CD14-positive monocyte (primary cell): ENCODE results near the gene SPAM1. TPM values are rescaled to one million over a fixed set of nuclear protein-coding genes. Genes with fewer than 3 reads are reported as not detected.

Experiments used
- DNase-seq, 3 donors: peaks; one replicate each; pipeline ENCODE4 v3.0.0-alpha.2; 2011 to 2022
- H2AFZ ChIP-seq: 2 replicates; pipeline ENCODE4 v1.6.0; 2012; ENCODE audit warnings: mild to moderate bottlenecking, low read depth, low read length, inconsistent platforms; ENCODE audit not compliant: insufficient read depth, poor library complexity, severe bottlenecking
- H3K27ac ChIP-seq, 2 donors: 1 replicate in 1 of 2; 2 replicates in 1 of 2; pipeline ENCODE4 v1.5.1; 2012 to 2013; ENCODE audit warnings: low read length in 2 of 2, control low read depth in 1 of 2, inconsistent platforms in 1 of 2, low read depth in 1 of 2, mild to moderate bottlenecking in 1 of 2
- H3K27me3 ChIP-seq, 2 donors: one replicate each; pipeline versions ENCODE4 v1.6.0 to v1.6.1; 2011 to 2013; ENCODE audit warnings: low read length in 2 of 2; ENCODE audit not compliant: control insufficient read depth in 2 of 2, insufficient read depth in 2 of 2
- H3K36me3 ChIP-seq, 2 donors: replicated peaks in 1 of 2; 1 replicate in 1 of 2; 2 replicates in 1 of 2; pipeline versions ENCODE4 v1.5.1 to v1.6.1; 2012 to 2013; ENCODE audit warnings: low read length in 2 of 2, control low read depth in 1 of 2, inconsistent platforms in 1 of 2, mild to moderate bottlenecking in 1 of 2; ENCODE audit not compliant: insufficient read depth in 2 of 2, control insufficient read depth in 1 of 2
- H3K4me1 ChIP-seq, 2 donors: 1 replicate in 1 of 2; 2 replicates in 1 of 2; pipeline versions ENCODE4 v1.5.1 to v1.6.1; 2012 to 2013; ENCODE audit warnings: low read length in 2 of 2, control low read depth in 1 of 2, inconsistent platforms in 1 of 2, mild to moderate bottlenecking in 1 of 2, moderate library complexity in 1 of 2; ENCODE audit not compliant: insufficient read depth in 2 of 2, control insufficient read depth in 1 of 2
- H3K4me2 ChIP-seq: replicated peaks from 2 replicates; pipeline ENCODE3; 2012; ENCODE audit warnings: low read length, moderate library complexity, mild to moderate bottlenecking; ENCODE audit not compliant: poor library complexity, severe bottlenecking; ENCODE audit errors: extremely low read depth
- H3K4me3 ChIP-seq, 3 experiments: fragments of 200-600 bp in 1 of 3; sonication (generic) in 1 of 3; replicated peaks in 1 of 3; 1 replicate in 2 of 3; 2 replicates in 1 of 3; pipeline ENCODE4 v1.5.1; 2011 to 2013; ENCODE audit warnings: low read length in 3 of 3, mild to moderate bottlenecking in 3 of 3, control low read depth in 2 of 3, low read depth in 2 of 3, inconsistent platforms in 1 of 3, moderate library complexity in 1 of 3
- H3K79me2 ChIP-seq: 2 replicates; pipeline ENCODE4 v1.6.0; 2012; ENCODE audit warnings: mild to moderate bottlenecking, control low read depth, inconsistent platforms, low read length, moderate library complexity; ENCODE audit not compliant: insufficient read depth
- H3K9ac ChIP-seq: 2 replicates; pipeline ENCODE4 v1.6.0; 2017; ENCODE audit warnings: low read length, mild to moderate bottlenecking; ENCODE audit not compliant: insufficient read depth, poor library complexity, severe bottlenecking
- H3K9me3 ChIP-seq, 2 donors: replicated peaks in 1 of 2; 1 replicate in 1 of 2; 2 replicates in 1 of 2; pipeline versions ENCODE4 v1.5.1 to v1.6.1; 2012 to 2013; ENCODE audit warnings: low read length in 2 of 2, control low read depth in 1 of 2; ENCODE audit not compliant: control insufficient read depth in 1 of 2, insufficient read depth in 1 of 2
- H4K20me1 ChIP-seq: 2 replicates; pipeline ENCODE4 v1.6.0; 2012; ENCODE audit warnings: mild to moderate bottlenecking, low read length, control low read depth, moderate library complexity; ENCODE audit not compliant: insufficient read depth
- H3K27ac Mint-ChIP-seq, 7 donors: one replicate each; pipeline ENCODE4 v1.8.0; 2020; ENCODE audit warnings: mild to moderate bottlenecking in 7 of 7, mixed read lengths in 7 of 7, moderate library complexity in 6 of 7, inconsistent platforms in 2 of 7
- H3K27me3 Mint-ChIP-seq, 3 donors: one replicate each; pipeline ENCODE4 v1.8.0; 2021 to 2022; ENCODE audit warnings: low read depth in 3 of 3, mild to moderate bottlenecking in 3 of 3, mixed read lengths in 3 of 3, moderate library complexity in 3 of 3, inconsistent platforms in 1 of 3
- H3K36me3 Mint-ChIP-seq, 2 donors: one replicate each; pipeline ENCODE4 v1.8.0; 2020; ENCODE audit warnings: mixed read lengths in 2 of 2, inconsistent platforms in 1 of 2, mild to moderate bottlenecking in 1 of 2
- H3K4me1 Mint-ChIP-seq: one replicate; pipeline ENCODE4 v1.8.0; 2020; ENCODE audit warnings: mild to moderate bottlenecking, mixed read lengths
- H3K4me3 Mint-ChIP-seq, 2 donors: one replicate each; pipeline ENCODE4 v1.8.0; 2020; ENCODE audit warnings: mild to moderate bottlenecking in 2 of 2, mixed read lengths in 2 of 2, moderate library complexity in 1 of 2
- H3K9me3 Mint-ChIP-seq, 7 donors: one replicate each; pipeline ENCODE4 v1.8.0; 2020 to 2022; ENCODE audit warnings: mixed read lengths in 7 of 7, mild to moderate bottlenecking in 6 of 7, moderate library complexity in 6 of 7, inconsistent platforms in 2 of 7
- WGBS: methylation state at CpG from one replicate; pipeline ENCODE4 v1.1.5; 2013; ENCODE audit warnings: missing lambda C conversion rate; ENCODE audit not compliant: insufficient coverage; 5-methylcytosine and 5-hydroxymethylcytosine counted together
- intact Hi-C, 2 donors: fragments of 100-400 bp; cut with micrococcal nuclease; formaldehyde crosslinking; loops; one replicate each; pipeline versions ENCODE4 v1.15.0 to v1.15.1; 2023
- polyA plus RNA-seq, 3 donors: library from polyadenylated mRNA; depleted of rRNA in 1 of 3; unstranded in 2 of 3; stranded (reverse) in 1 of 3; fragments of 300-500 nt in 2 of 3; fragments of >200 nt in 1 of 3; fragmentation: Illumina TruSeq in 2 of 3; gene quantifications; 1 replicate in 2 of 3; 2 replicates in 1 of 3; pipeline ENCODE4 v1.2.3, GENCODE V29; 2012 to 2021
- TF ChIP-seq, protein P1 (sequence below): fragments of 200-600 bp; IDR thresholded peaks from one replicate; pipeline ENCODE4 v1.8.0; 2022; ENCODE audit warnings: antibody characterized with exemption, mild to moderate bottlenecking

The SPAM1 gene
- polyA plus RNA-seq, 3 donors = not detected

DNA sequence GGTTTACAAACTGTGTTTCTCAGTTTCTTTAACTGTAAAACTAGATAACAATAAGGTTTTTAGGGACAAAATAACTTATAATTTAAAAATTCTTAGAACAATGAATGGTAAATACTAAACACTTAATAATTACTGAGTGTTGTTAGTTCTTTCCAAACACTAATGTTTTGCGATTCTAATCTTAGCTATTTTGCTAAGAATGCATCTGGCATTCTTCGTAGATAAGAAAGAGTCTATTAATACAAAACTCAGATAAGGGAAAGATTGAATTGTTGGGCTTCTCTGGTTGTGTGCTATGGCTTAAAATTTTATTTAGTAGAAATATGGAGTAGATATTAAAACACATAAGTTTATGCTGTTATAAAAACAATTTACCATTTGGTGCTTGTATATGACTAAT lies 62.4 kb downstream of the SPAM1 start:
- intact Hi-C loops = no loop called here
- H3K36me3 ChIP-seq = no peaks in the 10 kb centered on the region

DNA sequence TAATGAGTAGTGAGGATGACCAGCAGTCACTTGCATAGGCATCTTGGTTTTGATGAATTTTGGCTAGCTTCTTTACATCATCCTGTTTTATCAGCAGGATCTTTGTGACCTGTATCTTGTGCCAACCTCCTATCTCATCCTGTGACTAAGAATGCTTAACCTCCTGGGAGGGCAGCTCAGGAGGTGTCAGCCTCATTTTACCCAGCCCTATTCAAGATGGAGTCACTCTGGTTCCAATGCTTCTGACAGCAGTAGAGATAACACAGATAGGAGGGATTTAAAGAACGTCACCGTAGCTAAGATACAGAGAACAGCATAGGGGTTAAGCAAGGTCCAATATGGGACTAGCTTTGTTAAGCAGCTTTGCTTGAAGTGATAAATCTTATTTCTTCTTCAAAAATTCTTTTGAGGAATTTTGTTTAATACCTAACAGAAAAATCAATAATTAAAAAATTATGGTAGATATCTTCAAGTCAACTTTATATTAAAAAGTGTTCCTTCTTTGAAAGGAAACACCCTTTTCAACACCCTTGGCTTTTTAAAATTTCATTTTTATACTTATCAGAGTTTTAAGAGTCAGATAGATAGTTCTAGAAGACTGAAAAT lies 68.0 kb downstream of the SPAM1 start:
- no peaks in the 10 kb centered on the region for H3K27me3 ChIP-seq
- no peak for DNase-seq
- intact Hi-C loops = no loop called here
- no peak overlapping the region for H3K27ac ChIP-seq
- no peak overlapping the region for H3K4me3 ChIP-seq
- WGBS = 90% methylated on average over 2 of the region's 2 CpGs
- no peak overlapping the region for H3K4me2 ChIP-seq
- peaks cover 0 to 2% (median 0%) of the 10 kb centered on the region in 3 donors for H3K27me3 Mint-ChIP-seq
- H4K20me1 ChIP-seq = no peaks in the 10 kb centered on the region
- no peak overlapping the region for H3K9ac ChIP-seq
- no peak overlapping the region for H2AFZ ChIP-seq
- no peaks in the 10 kb centered on the region for H3K4me1 Mint-ChIP-seq
- H3K4me3 Mint-ChIP-seq = no peak overlapping the region
- H3K79me2 ChIP-seq = no peaks in the 10 kb centered on the region
- TF ChIP-seq, protein P1, sequence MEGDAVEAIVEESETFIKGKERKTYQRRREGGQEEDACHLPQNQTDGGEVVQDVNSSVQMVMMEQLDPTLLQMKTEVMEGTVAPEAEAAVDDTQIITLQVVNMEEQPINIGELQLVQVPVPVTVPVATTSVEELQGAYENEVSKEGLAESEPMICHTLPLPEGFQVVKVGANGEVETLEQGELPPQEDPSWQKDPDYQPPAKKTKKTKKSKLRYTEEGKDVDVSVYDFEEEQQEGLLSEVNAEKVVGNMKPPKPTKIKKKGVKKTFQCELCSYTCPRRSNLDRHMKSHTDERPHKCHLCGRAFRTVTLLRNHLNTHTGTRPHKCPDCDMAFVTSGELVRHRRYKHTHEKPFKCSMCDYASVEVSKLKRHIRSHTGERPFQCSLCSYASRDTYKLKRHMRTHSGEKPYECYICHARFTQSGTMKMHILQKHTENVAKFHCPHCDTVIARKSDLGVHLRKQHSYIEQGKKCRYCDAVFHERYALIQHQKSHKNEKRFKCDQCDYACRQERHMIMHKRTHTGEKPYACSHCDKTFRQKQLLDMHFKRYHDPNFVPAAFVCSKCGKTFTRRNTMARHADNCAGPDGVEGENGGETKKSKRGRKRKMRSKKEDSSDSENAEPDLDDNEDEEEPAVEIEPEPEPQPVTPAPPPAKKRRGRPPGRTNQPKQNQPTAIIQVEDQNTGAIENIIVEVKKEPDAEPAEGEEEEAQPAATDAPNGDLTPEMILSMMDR = no peak
- H3K9me3 Mint-ChIP-seq = peaks cover 0 to 8% (median 2%) of the 10 kb centered on the region in 7 donors
- H3K4me1 ChIP-seq = no peaks in the 10 kb centered on the region
- H3K9me3 ChIP-seq = peaks cover 0 to 4% of the 10 kb centered on the region in 2 donors
- H3K36me3 ChIP-seq = no peaks in the 10 kb centered on the region
- no peaks in the 10 kb centered on the region for H3K36me3 Mint-ChIP-seq
- H3K27ac Mint-ChIP-seq = no peak overlapping the region

More for the DNA sequence above, 62.4 kb downstream of the SPAM1 start:
- H3K27ac Mint-ChIP-seq = no peak overlapping the region
- no peak overlapping the region for H3K4me2 ChIP-seq
- H3K4me1 ChIP-seq = no peaks in the 10 kb centered on the region
- no peaks in the 10 kb centered on the region for H3K9me3 ChIP-seq
- no peak overlapping the region for H3K4me3 ChIP-seq
- peaks cover 0 to 3% (median 0%) of the 10 kb centered on the region in 7 donors for H3K9me3 Mint-ChIP-seq
- no peaks in the 10 kb centered on the region for H3K36me3 Mint-ChIP-seq
- H3K9ac ChIP-seq = no peak overlapping the region
- no peaks in the 10 kb centered on the region for H3K4me1 Mint-ChIP-seq
- no CpG with 5 or more reads among the region's 2 CpGs for WGBS
- H3K27ac ChIP-seq = no peak overlapping the region
- H3K27me3 ChIP-seq = no peaks in the 10 kb centered on the region
- peaks cover 0 to 2% (median 0%) of the 10 kb centered on the region in 3 donors for H3K27me3 Mint-ChIP-seq
- DNase-seq = no peak
- H3K79me2 ChIP-seq = no peaks in the 10 kb centered on the region
- H3K4me3 Mint-ChIP-seq = no peak overlapping the region
- H2AFZ ChIP-seq = no peak overlapping the region
- TF ChIP-seq, protein P1 = no peak
- no peaks in the 10 kb centered on the region for H4K20me1 ChIP-seq
